Measurements from ENCODE around the gene PMVK. TPM values are rescaled to one million over a fixed set of nuclear protein-coding genes. Genes with fewer than 3 reads are reported as not detected.

Gene PMVK
- total and polyA plus RNA-seq, 2 of the 8 experiments (the other 6 are each of a cell fraction or from before 2014, with no cell fraction given), result 23.8 to 26.5 TPM

DNA sequence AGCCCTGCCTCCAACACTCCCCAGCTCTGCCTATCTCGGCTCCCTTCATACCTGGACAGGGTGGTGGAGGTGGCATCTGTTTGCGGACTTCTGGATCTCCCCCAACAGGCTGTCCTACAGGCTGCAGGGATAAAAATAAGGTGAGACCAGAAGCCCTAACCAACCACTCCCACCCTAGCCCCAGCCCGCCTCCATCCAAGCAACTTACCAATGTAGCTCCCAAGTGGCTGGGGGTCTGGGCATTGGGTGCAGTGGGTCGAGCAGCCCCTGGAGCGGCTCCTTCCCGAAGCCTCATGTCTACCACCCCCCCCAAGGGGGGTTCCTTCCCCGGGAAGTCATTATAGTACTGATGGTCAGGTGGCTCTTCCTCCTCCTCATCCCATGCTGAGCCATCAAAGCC lies 29.6 kb upstream of the PMVK start:
- Histone ChIP-seq H3K27me3 (replicated peaks in 1 of 4; ENCODE audit: control insufficient read depth in 3 of 4, extremely low read depth in 1 of 4, insufficient read depth in 3 of 4, low read length in 3 of 4) (no peaks in the 10 kb centered on the region), H2AK5ac (ENCODE audit: low read depth, low read length) (no peak overlapping the region), H2BK20ac (ENCODE audit: low read length) (no peak overlapping the region), H3K4me2 (ENCODE audit: insufficient read depth in 1 of 2, low read depth in 2 of 2, low read length in 2 of 2) (no peak overlapping the region), H2BK5ac (ENCODE audit: low read depth, low read length) (no peak overlapping the region), H4K20me1 (replicated peaks in 1 of 2; ENCODE audit: control insufficient read depth in 1 of 2, insufficient read depth in 2 of 2, low read length in 2 of 2) (peaks cover 9 to 13% of the 10 kb centered on the region in 2 experiments), H3K4ac (replicated peaks; ENCODE audit: insufficient read length, low read depth, low read length) (no peak overlapping the region), H2BK15ac (ENCODE audit: low read length) (no peak overlapping the region), H3K23ac (ENCODE audit: insufficient read length) (no peak overlapping the region), H3K14ac (ENCODE audit: insufficient read length) (no peak overlapping the region), H3K23me2 (ENCODE audit: low read depth, low read length) (peaks cover 11% of the 10 kb centered on the region; the same call in 1 of the 2 replicates), H2BK120ac (replicated peaks; ENCODE audit: low read depth, low read length) (no peak overlapping the region), H3K4me1 (replicated peaks in 1 of 4; ENCODE audit: control insufficient read depth in 3 of 4, insufficient read depth in 4 of 4, low read length in 3 of 4) (peaks cover 0 to 13% (median 7%) of the 10 kb centered on the region in 4 experiments; a peak in 6 of 7 replicates), H2BK12ac (ENCODE audit: low read depth, low read length) (no peak overlapping the region), H4K5ac (ENCODE audit: insufficient read length, low read depth, low read length) (no peak overlapping the region), H3K79me1 (ENCODE audit: low read depth, low read length) (peaks cover 14% of the 10 kb centered on the region), H3K9ac (replicated peaks in 1 of 4; ENCODE audit: extremely low read depth in 1 of 4, low read depth in 3 of 4, low read length in 3 of 4) (no peak overlapping the region), H3K79me2 (ENCODE audit: control insufficient read depth in 1 of 2, insufficient read depth in 2 of 2, low read length in 2 of 2) (peaks cover 6 to 38% of the 10 kb centered on the region in 2 experiments; a peak in 3 of 4 replicates), H3K9me3 (ENCODE audit: insufficient read depth in 2 of 2, low read depth in 1 of 2, low read length in 1 of 2) (no peaks in the 10 kb centered on the region), H2AFZ (ENCODE audit: low read length) (no peak overlapping the region), H3K36me3 (ENCODE audit: control insufficient read depth in 2 of 4, insufficient read depth in 4 of 4, low read length in 3 of 4) (peaks cover 20 to 51% (median 43%) of the 10 kb centered on the region in 4 experiments), H3K18ac (ENCODE audit: extremely low read depth, low read length) (no peak overlapping the region), H3K27ac (ENCODE audit: low read depth, low read length) (no peak overlapping the region), H4K91ac (replicated peaks; ENCODE audit: insufficient read length, low read length) (no peak overlapping the region), H4K8ac (ENCODE audit: extremely low read depth, insufficient read depth, low read length) (no peak overlapping the region), H3K4me3 (ENCODE audit: extremely low read depth in 1 of 4, insufficient read depth in 2 of 4, low read depth in 3 of 4, low read length in 4 of 4) (no peak overlapping the region), H3K56ac (replicated peaks; ENCODE audit: insufficient read length, low read depth, low read length) (no peak overlapping the region)
- CTCF ChIA-PET (ENCODE audit: partially characterized antibody), result interaction anchor here (0.8 to 8.2 kb wide), 6 partner anchors 10 to 119 kb away, joined by 3 to 113 read pairs (median 3); partner anchors contain the start of genes FLAD1, LENEP and PBXIP1
- 90% methylated on average over 6 of the region's 7 CpGs; no CpG with 5 or more reads in 1 of the 2 experiments for WGBS, 2 experiments (ENCODE audit: extremely low coverage in 1 of 2, insufficient coverage in 1 of 2, insufficient read length in 1 of 2, insufficient replicate concordance in 2 of 2, low coverage in 1 of 2, low lambda C conversion rate in 2 of 2, missing lambda C conversion rate in 1 of 2)
- no peak for DNase-seq (ENCODE audit: low read depth in 1 of 2, low spot score in 2 of 2)
- POLR2A ChIA-PET (ENCODE audit: partially characterized antibody), result interaction anchor here (1.8 to 42.8 kb wide), 3 partner anchors 7 to 22 kb away, joined by 7 to 662 read pairs (median 662); partner anchors contain the start of genes CKS1B, FLAD1, LENEP and PBXIP1
- no peak for FAIRE-seq
- TF ChIP-seq, protein P1, sequence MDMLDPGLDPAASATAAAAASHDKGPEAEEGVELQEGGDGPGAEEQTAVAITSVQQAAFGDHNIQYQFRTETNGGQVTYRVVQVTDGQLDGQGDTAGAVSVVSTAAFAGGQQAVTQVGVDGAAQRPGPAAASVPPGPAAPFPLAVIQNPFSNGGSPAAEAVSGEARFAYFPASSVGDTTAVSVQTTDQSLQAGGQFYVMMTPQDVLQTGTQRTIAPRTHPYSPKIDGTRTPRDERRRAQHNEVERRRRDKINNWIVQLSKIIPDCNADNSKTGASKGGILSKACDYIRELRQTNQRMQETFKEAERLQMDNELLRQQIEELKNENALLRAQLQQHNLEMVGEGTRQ (IDR thresholded peaks at IDR 0.05; ENCODE audit: low read length), result no peak
- TF ChIP-seq SRF (IDR thresholded peaks at IDR 0.05; ENCODE audit: low read depth, low read length), result no peak
- TF ChIP-seq KDM5A (IDR thresholded peaks at IDR 0.05; ENCODE audit: low read length), result no peak
- no peak for TF ChIP-seq NRF1 (IDR thresholded peaks at IDR 0.05; ENCODE audit: low read depth, low read length)
- no peak for TF ChIP-seq TAF7 (optimal IDR thresholded peaks at IDR 0.05; ENCODE audit: borderline replicate concordance, low read depth, low read length)
- no peak for TF ChIP-seq KDM1A (IDR thresholded peaks at IDR 0.05; ENCODE audit: borderline replicate concordance, low read length)
- TF ChIP-seq TEAD4 (IDR thresholded peaks at IDR 0.05; ENCODE audit: low read depth, low read length), result no peak
- no peak for TF ChIP-seq GTF2F1 (IDR thresholded peaks at IDR 0.05; ENCODE audit: borderline replicate concordance, low read depth, low read length)

All from H1 (cell line).